K562 (cell line): ENCODE data around the gene ATP1A2. TPM values are rescaled to one million over a fixed set of nuclear protein-coding genes. Genes with fewer than 3 reads are reported as not detected.

Experiments
- ATAC-seq: fragments of 200-7000 bp; cut with Tn5 transposase; 3 replicates; pipeline ENCODE4 v1.9.1; 2020; ENCODE audit warnings: moderate library complexity
- BruUV-seq: library from RNA; stranded (reverse); fragments of 400-500 nt; replicated peaks from 2 replicates; lab custom pipeline; 2021; lab: Mats Ljungman, UMichigan
- CTCF ChIA-PET: fragments of 300-600 bp; formaldehyde crosslinking; extraction: SDS; loops from one replicate; lab custom pipeline; 2021; ENCODE audit warnings: low intra/inter-chr PET ratio; lab: Yijun Ruan, JAX
- POLR2A ChIA-PET: fragments of 300-600, 350-650 bp; sonication (Branson Sonifier 250); formaldehyde crosslinking; extraction: SDS; loops from one replicate; lab custom pipeline; 2021; ENCODE audit warnings: antibody characterized with exemption, inconsistent platforms; lab: Yijun Ruan, JAX
- DNase-seq, 4 experiments: peaks; one replicate each; pipeline versions ENCODE4 v3.0.0 to v3.0.0-alpha.2; 2011 to 2018; ENCODE audit warnings: low spot score in 3 of 4, mixed read lengths in 3 of 4; ENCODE audit errors: extremely low read depth in 1 of 4
- FAIRE-seq: peaks from 2 replicates; lab custom pipeline; 2011; peaks lifted over from hg19 to GRCh38; lab: Jason Lieb, UNC
- H2AFZ ChIP-seq: 2 replicates; pipeline ENCODE4 v1.6.0; 2011; ENCODE audit warnings: low read depth, low read length, control low read depth, inconsistent platforms
- H3K27ac ChIP-seq: fragments of 200-600 bp; 3 replicates; pipeline ENCODE4 v1.8.0; 2011; ENCODE audit warnings: low read depth, mild to moderate bottlenecking, control low read depth, inconsistent platforms, low read length, moderate library complexity, mixed read lengths; ENCODE audit errors: extremely low read depth
- H3K27me3 ChIP-seq, 2 experiments: fragments of 300-600 bp in 1 of 2; 2 replicates in 1 of 2; 3 replicates in 1 of 2; pipeline versions ENCODE4 v1.6.0 to v1.8.0; 2011; ENCODE audit warnings: inconsistent platforms in 2 of 2, low read length in 2 of 2, mild to moderate bottlenecking in 1 of 2, mixed read lengths in 1 of 2, moderate library complexity in 1 of 2; ENCODE audit not compliant: control insufficient read depth in 2 of 2, insufficient read depth in 2 of 2
- H3K36me3 ChIP-seq: fragments of 300-600 bp; 3 replicates; pipeline ENCODE4 v1.8.0; 2011; ENCODE audit warnings: mild to moderate bottlenecking, low read length, inconsistent platforms; ENCODE audit not compliant: control insufficient read depth, insufficient read depth
- H3K4me1 ChIP-seq, 2 experiments: fragments of 200-600 bp in 1 of 2; replicated peaks in 1 of 2; 2 replicates in 1 of 2; 3 replicates in 1 of 2; pipeline versions ENCODE4 v1.5.1 to v1.8.0; 2011; ENCODE audit warnings: inconsistent platforms in 2 of 2, low read length in 2 of 2, mild to moderate bottlenecking in 1 of 2, mixed read lengths in 1 of 2, moderate library complexity in 1 of 2; ENCODE audit not compliant: control insufficient read depth in 2 of 2, insufficient read depth in 2 of 2
- H3K4me2 ChIP-seq: 2 replicates; pipeline ENCODE4 v1.6.1; 2011; ENCODE audit warnings: low read length, control low read depth, inconsistent platforms, mixed read lengths; ENCODE audit not compliant: insufficient read depth
- H3K4me3 ChIP-seq: fragments of 200-600 bp; sonication (generic), shearing (Covaris generic); 2 replicates; pipeline ENCODE4 v1.5.1; 2016; ENCODE audit warnings: control low read depth, inconsistent platforms
- H3K79me2 ChIP-seq: fragments of 200-600 bp; 3 replicates; pipeline ENCODE4 v1.8.0; 2011; ENCODE audit warnings: low read length, inconsistent platforms; ENCODE audit not compliant: control insufficient read depth, insufficient read depth
- H3K9ac ChIP-seq, 2 experiments: 2 replicates each; pipeline versions ENCODE4 v1.6.0 to v1.6.1; 2011; ENCODE audit warnings: low read depth in 2 of 2, low read length in 2 of 2, control low read depth in 1 of 2, inconsistent platforms in 1 of 2, mild to moderate bottlenecking in 1 of 2, mixed read lengths in 1 of 2; ENCODE audit not compliant: insufficient read depth in 1 of 2
- H3K9me1 ChIP-seq: one replicate; pipeline ENCODE4 v1.6.0; 2011; ENCODE audit warnings: inconsistent platforms, mild to moderate bottlenecking, low read length, moderate library complexity; ENCODE audit not compliant: control insufficient read depth, insufficient read depth
- H3K9me3 ChIP-seq: replicated peaks from 2 replicates; pipeline ENCODE4 v1.5.1; 2011; ENCODE audit warnings: low read depth, low read length, inconsistent platforms; ENCODE audit not compliant: control insufficient read depth, insufficient read depth
- H4K20me1 ChIP-seq: replicated peaks from 2 replicates; pipeline ENCODE4 v1.6.1; 2011; ENCODE audit warnings: low read length, inconsistent platforms, mixed read lengths; ENCODE audit not compliant: control insufficient read depth, insufficient read depth
- CBX5 ChIP-seq: IDR thresholded peaks from 2 replicates; pipeline ENCODE4 v1.6.1; 2014; ENCODE audit warnings: low read depth, borderline replicate concordance
- CTBP1 ChIP-seq: fragments of 450-650 bp; IDR thresholded peaks from 2 replicates; pipeline ENCODE4 v1.6.1; 2016; ENCODE audit warnings: borderline replicate concordance
- HMGN3 ChIP-seq: IDR thresholded peaks from 2 replicates; pipeline ENCODE4 v1.6.1; 2011; ENCODE audit warnings: borderline replicate concordance, low read depth, mild to moderate bottlenecking, mixed read lengths, low read length; ENCODE audit not compliant: insufficient read length; ENCODE audit errors: extremely low read depth
- IFI16 ChIP-seq: fragments of 250-450 bp; sonication (Bioruptor Pico); IDR thresholded peaks from 2 replicates; pipeline ENCODE4 v2.1.2; 2022; ENCODE audit warnings: mild to moderate bottlenecking, inconsistent platforms
- MECOM ChIP-seq: fragments of 250-450 bp; sonication (Bioruptor Pico); IDR thresholded peaks from 2 replicates; pipeline ENCODE4 v1.8.0; 2022; ENCODE audit warnings: inconsistent platforms
- NR2C1 ChIP-seq, 2 experiments: fragments of 450-650 bp; IDR thresholded peaks; 2 replicates each; pipeline ENCODE4 v1.6.1; 2017; ENCODE audit warnings: mild to moderate bottlenecking in 2 of 2, antibody characterized with exemption in 1 of 2, inconsistent platforms in 1 of 2, missing compliant biosample characterization in 1 of 2, missing genetic modification characterization in 1 of 2
- PTTG1 ChIP-seq: fragments of 450-650 bp; IDR thresholded peaks from 2 replicates; pipeline ENCODE4 v1.6.1; 2016; ENCODE audit warnings: low read depth, mild to moderate bottlenecking, missing genetic modification characterization, missing compliant biosample characterization
- SNRNP70 ChIP-seq: fragments of 200-400 bp; formaldehyde crosslinking; optimal IDR thresholded peaks from 2 replicates; pipeline ENCODE3; 2017; ENCODE audit warnings: low read depth, low read length
- TGIF2 ChIP-seq: sonication (generic); formaldehyde crosslinking; IDR thresholded peaks from 2 replicates; pipeline ENCODE4 v1.8.1; 2022; ENCODE audit warnings: mild to moderate bottlenecking, missing genetic modification reagents, moderate library complexity
- WGBS: fragments of 100-300 bp; shearing (Covaris generic); methylation state at CpG from one replicate; pipeline ENCODE4 v1.1.6; 2016; ENCODE audit warnings: low coverage, mixed read lengths; ENCODE audit not compliant: insufficient coverage; ENCODE audit errors: missing lambda C conversion rate; 5-methylcytosine and 5-hydroxymethylcytosine counted together
- in situ Hi-C: fragments of 300-500 bp; cut with MboI; formaldehyde crosslinking; loops from 4 replicates; pipeline ENCODE4 v1.15.0; 2018; ENCODE audit warnings: inconsistent platforms, mixed read lengths
- intact Hi-C: fragments of 100-400 bp; cut with micrococcal nuclease; formaldehyde crosslinking; loops from 2 replicates; pipeline ENCODE4 v1.14.2; 2022
- polyA plus RNA-seq, 8 experiments: library from polyadenylated mRNA; depleted of rRNA in 4 of 8; stranded (reverse) in 5 of 8; unstranded in 3 of 8; fragments of >200 nt; fragmentation: Nextera tagmentation in 2 of 8; fragmentation: Illumina TruSeq in 1 of 8; extraction: Ambion mirVana in 2 of 8; extraction: Trizol in 1 of 8; gene quantifications; 2 replicates each; pipeline versions ENCODE4 v1.2.1 to v1.2.3, GENCODE V29; 2011 to 2014; ENCODE audit warnings: inconsistent platforms in 1 of 8, missing spikeins in 1 of 8
- total RNA-seq, 7 experiments: library from RNA; depleted of rRNA in 6 of 7; stranded (reverse); fragments of >200 nt in 6 of 7; fragmentation: Illumina TruSeq in 2 of 7; extraction: Trizol in 2 of 7; gene quantifications; 2 replicates each; pipeline versions ENCODE4 v1.2.1 to v1.2.3, GENCODE V29; 2011 to 2021; ENCODE audit warnings: low replicate concordance in 1 of 7
- TF ChIP-seq, protein P1 (sequence below): fragments of 450-650 bp; IDR thresholded peaks from 2 replicates; pipeline ENCODE4 v1.6.1; 2017; ENCODE audit warnings: mild to moderate bottlenecking, moderate library complexity
- TF ChIP-seq, protein P2 (sequence below), 3 experiments: fragments of 200-800 bp in 1 of 3; fragments of 250-450 bp in 1 of 3; fragments of 450-650 bp in 1 of 3; sonication (Bioruptor Pico) in 1 of 3; sonication (Bioruptor generic) in 1 of 3; formaldehyde crosslinking in 1 of 3; IDR thresholded peaks; 2 replicates each; pipeline versions ENCODE4 v1.6.1 to v1.8.0; 2016 to 2022; ENCODE audit warnings: mild to moderate bottlenecking in 2 of 3, missing genetic modification characterization in 2 of 3, missing compliant biosample characterization in 1 of 3, moderate library complexity in 1 of 3
- TF ChIP-seq, protein P3 (sequence below): fragments of 250-450 bp; sonication (Bioruptor Pico); IDR thresholded peaks from 2 replicates; pipeline ENCODE4 v1.8.0; 2022; ENCODE audit warnings: inconsistent platforms
- TF ChIP-seq, protein P4 (sequence below): fragments of 200-800 bp; sonication (Bioruptor generic); IDR thresholded peaks from 2 replicates; pipeline ENCODE4 v1.6.1; 2017; ENCODE audit warnings: missing genetic modification characterization, missing compliant biosample characterization

ATP1A2 gene
- total and polyA plus RNA-seq, 9 of the 15 experiments (the other 6 are each of a cell fraction or from before 2014, with no cell fraction given) = 0.04 to 0.11 (median 0.09) TPM; not detected in 6

DNA sequence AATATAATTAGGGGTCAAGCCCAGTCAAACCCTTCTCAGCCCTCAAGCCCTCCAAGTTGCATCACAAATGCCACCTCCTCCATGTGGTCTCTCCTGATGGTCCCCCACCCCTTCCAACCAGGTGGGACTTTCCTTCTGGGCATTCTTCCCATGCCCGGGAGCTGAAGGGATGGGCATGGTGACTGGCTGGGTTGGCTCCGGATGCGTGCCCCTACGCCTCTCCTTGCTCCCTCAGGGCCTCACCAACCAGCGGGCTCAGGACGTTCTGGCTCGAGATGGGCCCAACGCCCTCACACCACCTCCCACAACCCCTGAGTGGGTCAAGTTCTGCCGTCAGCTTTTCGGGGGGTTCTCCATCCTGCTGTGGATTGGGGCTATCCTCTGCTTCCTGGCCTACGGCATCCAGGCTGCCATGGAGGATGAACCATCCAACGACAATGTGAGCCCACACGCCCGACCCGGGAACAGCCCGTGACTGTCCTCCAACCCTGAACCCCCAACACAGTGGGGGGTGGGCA, 7.5 kb downstream of the ATP1A2 start:
- Histone ChIP-seq H3K36me3 (no peaks in the 10 kb centered on the region), H3K9me1 (no peaks in the 10 kb centered on the region), H3K27me3 (peaks cover 8 to 45% of the 10 kb centered on the region in 2 experiments), H3K4me2 (no peak overlapping the region), H3K4me1 (no peaks in the 10 kb centered on the region; a peak in 2 of 5 replicates), H3K4me3 (no peak overlapping the region), H3K79me2 (no peaks in the 10 kb centered on the region), H3K9ac (no peak overlapping the region), H4K20me1 (no peaks in the 10 kb centered on the region), H3K27ac (no peak overlapping the region), H2AFZ (no peak overlapping the region), H3K9me3 (no peaks in the 10 kb centered on the region)
- CTCF ChIA-PET = no interaction called here
- POLR2A ChIA-PET = interaction anchor here (1.2 kb wide), 1 partner anchor 19 kb away, joined by 3 read pairs; no protein-coding TSS in a partner anchor
- DNase-seq (no peak), ATAC-seq (no peak), FAIRE-seq (no peak)
- intact Hi-C loops (no loop called here), in situ Hi-C loops (no loop called here)
- WGBS = 4% methylated on average over 14 of the region's 16 CpGs
- BruUV-seq = no TSS peak
- TF ChIP-seq, protein P1, sequence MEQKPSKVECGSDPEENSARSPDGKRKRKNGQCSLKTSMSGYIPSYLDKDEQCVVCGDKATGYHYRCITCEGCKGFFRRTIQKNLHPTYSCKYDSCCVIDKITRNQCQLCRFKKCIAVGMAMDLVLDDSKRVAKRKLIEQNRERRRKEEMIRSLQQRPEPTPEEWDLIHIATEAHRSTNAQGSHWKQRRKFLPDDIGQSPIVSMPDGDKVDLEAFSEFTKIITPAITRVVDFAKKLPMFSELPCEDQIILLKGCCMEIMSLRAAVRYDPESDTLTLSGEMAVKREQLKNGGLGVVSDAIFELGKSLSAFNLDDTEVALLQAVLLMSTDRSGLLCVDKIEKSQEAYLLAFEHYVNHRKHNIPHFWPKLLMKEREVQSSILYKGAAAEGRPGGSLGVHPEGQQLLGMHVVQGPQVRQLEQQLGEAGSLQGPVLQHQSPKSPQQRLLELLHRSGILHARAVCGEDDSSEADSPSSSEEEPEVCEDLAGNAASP = no peak
- no peak for TF ChIP-seq CTBP1
- TF ChIP-seq, protein P2, sequence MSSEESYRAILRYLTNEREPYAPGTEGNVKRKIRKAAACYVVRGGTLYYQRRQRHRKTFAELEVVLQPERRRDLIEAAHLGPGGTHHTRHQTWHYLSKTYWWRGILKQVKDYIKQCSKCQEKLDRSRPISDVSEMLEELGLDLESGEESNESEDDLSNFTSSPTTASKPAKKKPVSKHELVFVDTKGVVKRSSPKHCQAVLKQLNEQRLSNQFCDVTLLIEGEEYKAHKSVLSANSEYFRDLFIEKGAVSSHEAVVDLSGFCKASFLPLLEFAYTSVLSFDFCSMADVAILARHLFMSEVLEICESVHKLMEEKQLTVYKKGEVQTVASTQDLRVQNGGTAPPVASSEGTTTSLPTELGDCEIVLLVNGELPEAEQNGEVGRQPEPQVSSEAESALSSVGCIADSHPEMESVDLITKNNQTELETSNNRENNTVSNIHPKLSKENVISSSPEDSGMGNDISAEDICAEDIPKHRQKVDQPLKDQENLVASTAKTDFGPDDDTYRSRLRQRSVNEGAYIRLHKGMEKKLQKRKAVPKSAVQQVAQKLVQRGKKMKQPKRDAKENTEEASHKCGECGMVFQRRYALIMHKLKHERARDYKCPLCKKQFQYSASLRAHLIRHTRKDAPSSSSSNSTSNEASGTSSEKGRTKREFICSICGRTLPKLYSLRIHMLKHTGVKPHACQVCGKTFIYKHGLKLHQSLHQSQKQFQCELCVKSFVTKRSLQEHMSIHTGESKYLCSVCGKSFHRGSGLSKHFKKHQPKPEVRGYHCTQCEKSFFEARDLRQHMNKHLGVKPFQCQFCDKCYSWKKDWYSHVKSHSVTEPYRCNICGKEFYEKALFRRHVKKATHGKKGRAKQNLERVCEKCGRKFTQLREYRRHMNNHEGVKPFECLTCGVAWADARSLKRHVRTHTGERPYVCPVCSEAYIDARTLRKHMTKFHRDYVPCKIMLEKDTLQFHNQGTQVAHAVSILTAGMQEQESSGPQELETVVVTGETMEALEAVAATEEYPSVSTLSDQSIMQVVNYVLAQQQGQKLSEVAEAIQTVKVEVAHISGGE (CRISPR knock-in tag; IDR thresholded peaks at IDR 0.05) = no peak
- TF ChIP-seq SNRNP70 = no peak
- TF ChIP-seq, protein P3, sequence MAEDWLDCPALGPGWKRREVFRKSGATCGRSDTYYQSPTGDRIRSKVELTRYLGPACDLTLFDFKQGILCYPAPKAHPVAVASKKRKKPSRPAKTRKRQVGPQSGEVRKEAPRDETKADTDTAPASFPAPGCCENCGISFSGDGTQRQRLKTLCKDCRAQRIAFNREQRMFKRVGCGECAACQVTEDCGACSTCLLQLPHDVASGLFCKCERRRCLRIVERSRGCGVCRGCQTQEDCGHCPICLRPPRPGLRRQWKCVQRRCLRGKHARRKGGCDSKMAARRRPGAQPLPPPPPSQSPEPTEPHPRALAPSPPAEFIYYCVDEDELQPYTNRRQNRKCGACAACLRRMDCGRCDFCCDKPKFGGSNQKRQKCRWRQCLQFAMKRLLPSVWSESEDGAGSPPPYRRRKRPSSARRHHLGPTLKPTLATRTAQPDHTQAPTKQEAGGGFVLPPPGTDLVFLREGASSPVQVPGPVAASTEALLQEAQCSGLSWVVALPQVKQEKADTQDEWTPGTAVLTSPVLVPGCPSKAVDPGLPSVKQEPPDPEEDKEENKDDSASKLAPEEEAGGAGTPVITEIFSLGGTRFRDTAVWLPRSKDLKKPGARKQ = no peak
- no peak for TF ChIP-seq TGIF2 (CRISPR knock-in tag)
- no peak for TF ChIP-seq PTTG1 (tag)
- no peak for TF ChIP-seq MECOM (CRISPR knock-in tag)
- no peak for TF ChIP-seq CBX5
- TF ChIP-seq, protein P4, sequence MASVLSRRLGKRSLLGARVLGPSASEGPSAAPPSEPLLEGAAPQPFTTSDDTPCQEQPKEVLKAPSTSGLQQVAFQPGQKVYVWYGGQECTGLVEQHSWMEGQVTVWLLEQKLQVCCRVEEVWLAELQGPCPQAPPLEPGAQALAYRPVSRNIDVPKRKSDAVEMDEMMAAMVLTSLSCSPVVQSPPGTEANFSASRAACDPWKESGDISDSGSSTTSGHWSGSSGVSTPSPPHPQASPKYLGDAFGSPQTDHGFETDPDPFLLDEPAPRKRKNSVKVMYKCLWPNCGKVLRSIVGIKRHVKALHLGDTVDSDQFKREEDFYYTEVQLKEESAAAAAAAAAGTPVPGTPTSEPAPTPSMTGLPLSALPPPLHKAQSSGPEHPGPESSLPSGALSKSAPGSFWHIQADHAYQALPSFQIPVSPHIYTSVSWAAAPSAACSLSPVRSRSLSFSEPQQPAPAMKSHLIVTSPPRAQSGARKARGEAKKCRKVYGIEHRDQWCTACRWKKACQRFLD (CRISPR knock-in tag) = no peak
- no peak for TF ChIP-seq IFI16 (CRISPR knock-in tag)
- no peak for TF ChIP-seq NR2C1 (IDR thresholded peaks at IDR 0.05)
- TF ChIP-seq NR2C1 (tag; IDR thresholded peaks at IDR 0.05) = no peak
- TF ChIP-seq HMGN3 = no peak
